MM.1S (cell line): ENCODE measurements around the gene UBE2M.

Source experiments
- DNase-seq: peaks from one replicate; pipeline ENCODE4 v3.0.0-alpha.2; 2015
- H2AFZ ChIP-seq: fragments of 300-600 bp; sonication (generic); 2 replicates; pipeline ENCODE4 v1.6.0; 2016; ENCODE audit warnings: antibody characterized with exemption, low read length
- H3F3A ChIP-seq: fragments of 300-600 bp; sonication (generic); 2 replicates; pipeline ENCODE4 v1.6.1; 2016; ENCODE audit warnings: mild to moderate bottlenecking, antibody characterized with exemption, low read length, moderate library complexity, mixed read lengths; ENCODE audit not compliant: insufficient read depth
- H3K27ac ChIP-seq: fragments of 300-600 bp; sonication (generic); 2 replicates; pipeline ENCODE4 v1.5.1; 2016; ENCODE audit warnings: mild to moderate bottlenecking, low read length
- H3K27me3 ChIP-seq: fragments of 300-600 bp; sonication (generic); replicated peaks from 2 replicates; pipeline ENCODE4 v1.6.0; 2016; ENCODE audit warnings: low read length; ENCODE audit not compliant: insufficient read depth
- H3K36me3 ChIP-seq: fragments of 300-600 bp; sonication (generic); replicated peaks from 2 replicates; pipeline ENCODE4 v1.6.1; 2016; ENCODE audit warnings: mild to moderate bottlenecking, low read length, mixed read lengths; ENCODE audit not compliant: insufficient read depth
- H3K4me1 ChIP-seq: fragments of 300-600 bp; sonication (generic); 2 replicates; pipeline ENCODE4 v1.6.1; 2016; ENCODE audit warnings: low read length, mixed read lengths
- H3K4me2 ChIP-seq: fragments of 300-600 bp; sonication (generic); 2 replicates; pipeline ENCODE4 v1.6.0; 2016; ENCODE audit warnings: low read depth, low read length
- H3K4me3 ChIP-seq: fragments of 300-600 bp; sonication (generic); 2 replicates; pipeline ENCODE4 v1.5.1; 2016; ENCODE audit warnings: low read length, mixed read lengths
- H3K79me2 ChIP-seq: fragments of 300-600 bp; sonication (generic); 2 replicates; pipeline ENCODE4 v1.6.1; 2016; ENCODE audit warnings: mixed run types, low read length, mixed read lengths
- H3K9ac ChIP-seq: fragments of 300-600 bp; sonication (generic); 2 replicates; pipeline ENCODE4 v1.6.1; 2016; ENCODE audit warnings: low read length, mixed read lengths
- H3K9me2 ChIP-seq: fragments of 300-600 bp; sonication (generic); replicated peaks from 2 replicates; pipeline ENCODE4 v1.6.1; 2016; ENCODE audit warnings: mild to moderate bottlenecking, low read length, mixed read lengths; ENCODE audit not compliant: insufficient read depth
- H3K9me3 ChIP-seq: fragments of 300-600 bp; sonication (generic); replicated peaks from 2 replicates; pipeline ENCODE4 v1.6.1; 2016; ENCODE audit warnings: mild to moderate bottlenecking, low read length, mixed read lengths; ENCODE audit not compliant: insufficient read depth
- H4K20me1 ChIP-seq: fragments of 300-600 bp; sonication (generic); 2 replicates; pipeline ENCODE4 v1.6.1; 2016; ENCODE audit warnings: mild to moderate bottlenecking, low read length, moderate library complexity, mixed read lengths; ENCODE audit not compliant: insufficient read depth
- EZH2 ChIP-seq: fragments of 300-600 bp; sonication (generic); optimal IDR thresholded peaks from 2 replicates; pipeline ENCODE3; 2017; ENCODE audit warnings: low read depth, mild to moderate bottlenecking, antibody characterized with exemption, low read length, mixed read lengths
- EZH2phosphoT487 ChIP-seq: fragments of 300-600 bp; sonication (generic); IDR thresholded peaks from 2 replicates; pipeline ENCODE4 v1.6.1; 2018; ENCODE audit warnings: antibody characterized with exemption, low read length
- TF ChIP-seq, protein P1 (sequence below): fragments of 300-600 bp; sonication (generic); IDR thresholded peaks from 2 replicates; pipeline ENCODE4 v1.5.1; 2016; ENCODE audit warnings: antibody characterized with exemption, low read length, mixed read lengths

UBE2M gene

DNA sequence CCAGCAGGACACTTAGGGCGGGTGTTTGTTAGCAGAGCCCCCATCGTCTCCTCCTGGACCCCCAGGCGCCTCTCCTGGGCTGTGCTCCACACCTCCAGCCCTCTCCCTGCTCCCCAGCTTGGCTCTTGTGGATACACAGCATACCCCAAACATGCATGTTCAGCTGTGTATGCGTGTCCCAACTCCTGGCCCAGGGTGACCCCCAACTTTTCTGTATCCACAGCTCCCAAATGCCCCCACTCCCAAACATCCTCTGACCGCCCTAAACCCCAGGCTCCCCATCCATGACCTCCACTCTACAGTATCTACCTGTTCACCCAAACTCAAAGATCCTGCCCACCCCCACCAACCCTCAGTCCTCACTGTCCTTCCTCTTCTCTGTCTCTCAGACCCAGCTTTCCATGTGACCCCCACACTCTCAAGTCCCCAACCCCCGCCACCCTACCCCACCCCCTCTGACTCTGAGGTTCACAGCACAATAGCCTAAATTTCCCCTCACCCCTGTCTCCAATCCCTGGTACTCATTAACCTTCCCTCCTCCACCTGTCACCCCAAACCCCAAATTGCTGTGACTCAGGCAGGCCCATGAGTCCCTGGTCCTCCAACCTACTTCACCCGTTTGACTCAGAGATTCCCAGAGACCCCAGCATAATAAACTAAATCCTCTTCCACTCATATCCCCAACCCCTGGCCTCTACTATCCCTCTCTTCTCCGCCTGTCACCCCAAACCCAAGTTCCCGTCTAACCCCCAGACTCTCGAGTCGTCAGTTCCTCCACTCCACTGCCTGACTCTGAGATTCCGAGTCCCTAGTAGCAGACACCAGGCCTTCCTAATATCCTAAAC is 968 bp downstream of the UBE2M start:
- Histone ChIP-seq H3K4me2 (peak overlapping the region; percentile 84), H3K27ac (peak overlapping the region; percentile 77; the same call in 1 of the 2 replicates), H3K4me1 (peaks cover 26% of the 10 kb centered on the region), H3K79me2 (peaks cover 41% of the 10 kb centered on the region), H3K4me3 (peak overlapping the region; percentile 97), H2AFZ (no peak overlapping the region), H3K9me2 (no peaks in the 10 kb centered on the region), H3K27me3 (no peaks in the 10 kb centered on the region), H3F3A (peaks cover 53% of the 10 kb centered on the region), H3K36me3 (no peaks in the 10 kb centered on the region), H3K9me3 (no peaks in the 10 kb centered on the region), H3K9ac (peak overlapping the region; percentile 82), H4K20me1 (no peaks in the 10 kb centered on the region)
- DNase-seq = no peak
- TF ChIP-seq EZH2 (no peak), EZH2phosphoT487 (no peak)
- TF ChIP-seq, protein P1, sequence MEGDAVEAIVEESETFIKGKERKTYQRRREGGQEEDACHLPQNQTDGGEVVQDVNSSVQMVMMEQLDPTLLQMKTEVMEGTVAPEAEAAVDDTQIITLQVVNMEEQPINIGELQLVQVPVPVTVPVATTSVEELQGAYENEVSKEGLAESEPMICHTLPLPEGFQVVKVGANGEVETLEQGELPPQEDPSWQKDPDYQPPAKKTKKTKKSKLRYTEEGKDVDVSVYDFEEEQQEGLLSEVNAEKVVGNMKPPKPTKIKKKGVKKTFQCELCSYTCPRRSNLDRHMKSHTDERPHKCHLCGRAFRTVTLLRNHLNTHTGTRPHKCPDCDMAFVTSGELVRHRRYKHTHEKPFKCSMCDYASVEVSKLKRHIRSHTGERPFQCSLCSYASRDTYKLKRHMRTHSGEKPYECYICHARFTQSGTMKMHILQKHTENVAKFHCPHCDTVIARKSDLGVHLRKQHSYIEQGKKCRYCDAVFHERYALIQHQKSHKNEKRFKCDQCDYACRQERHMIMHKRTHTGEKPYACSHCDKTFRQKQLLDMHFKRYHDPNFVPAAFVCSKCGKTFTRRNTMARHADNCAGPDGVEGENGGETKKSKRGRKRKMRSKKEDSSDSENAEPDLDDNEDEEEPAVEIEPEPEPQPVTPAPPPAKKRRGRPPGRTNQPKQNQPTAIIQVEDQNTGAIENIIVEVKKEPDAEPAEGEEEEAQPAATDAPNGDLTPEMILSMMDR = no peak

DNA sequence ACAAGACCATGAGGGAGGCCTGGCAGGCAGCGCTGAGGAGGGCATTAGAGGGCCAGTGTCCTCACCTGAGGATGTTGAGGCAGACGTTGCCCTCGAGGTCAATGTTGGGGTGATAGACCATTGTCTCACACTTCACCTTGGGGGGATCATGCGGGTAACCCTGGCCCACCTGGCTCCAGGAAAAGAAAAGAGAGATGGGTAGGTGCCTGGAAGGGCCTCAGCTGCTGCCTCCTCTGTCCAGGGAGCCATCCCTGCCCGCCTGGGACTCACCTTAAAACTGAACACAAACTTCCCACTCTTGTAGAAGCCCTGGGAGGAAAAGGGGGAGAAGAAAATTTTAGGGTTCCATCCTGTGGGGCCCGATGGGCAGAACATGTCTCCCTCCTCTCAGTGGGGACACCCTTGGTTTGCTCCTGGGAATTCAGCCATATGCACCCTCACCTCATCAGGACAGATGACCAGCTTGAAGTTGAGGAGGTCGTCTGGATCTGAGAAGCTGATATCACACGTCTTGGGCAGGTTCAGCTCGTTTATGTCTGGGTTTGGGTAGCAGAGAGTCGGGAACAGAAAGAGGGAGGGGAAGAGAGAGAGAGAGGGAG is 1.7 kb downstream of the UBE2M start:
- H3K9me3 ChIP-seq = no peaks in the 10 kb centered on the region
- H3K9me2 ChIP-seq = no peaks in the 10 kb centered on the region
- peak overlapping the region; percentile 84 for H3K4me2 ChIP-seq
- H3K79me2 ChIP-seq = peaks cover 41% of the 10 kb centered on the region
- H3K4me1 ChIP-seq = peaks cover 26% of the 10 kb centered on the region
- no peak for DNase-seq
- no peaks in the 10 kb centered on the region for H3K36me3 ChIP-seq
- H3K27ac ChIP-seq = peak overlapping the region; percentile 77; the same call in 1 of the 2 replicates
- no peaks in the 10 kb centered on the region for H4K20me1 ChIP-seq
- H3K9ac ChIP-seq = peak overlapping the region; percentile 82; the same call in 1 of the 2 replicates
- no peak for TF ChIP-seq EZH2
- no peak for TF ChIP-seq EZH2phosphoT487
- TF ChIP-seq, protein P1 = no peak
- H2AFZ ChIP-seq = no peak overlapping the region
- no peaks in the 10 kb centered on the region for H3K27me3 ChIP-seq
- peak overlapping the region; percentile 97 for H3K4me3 ChIP-seq
- peaks cover 61% of the 10 kb centered on the region for H3F3A ChIP-seq

DNA sequence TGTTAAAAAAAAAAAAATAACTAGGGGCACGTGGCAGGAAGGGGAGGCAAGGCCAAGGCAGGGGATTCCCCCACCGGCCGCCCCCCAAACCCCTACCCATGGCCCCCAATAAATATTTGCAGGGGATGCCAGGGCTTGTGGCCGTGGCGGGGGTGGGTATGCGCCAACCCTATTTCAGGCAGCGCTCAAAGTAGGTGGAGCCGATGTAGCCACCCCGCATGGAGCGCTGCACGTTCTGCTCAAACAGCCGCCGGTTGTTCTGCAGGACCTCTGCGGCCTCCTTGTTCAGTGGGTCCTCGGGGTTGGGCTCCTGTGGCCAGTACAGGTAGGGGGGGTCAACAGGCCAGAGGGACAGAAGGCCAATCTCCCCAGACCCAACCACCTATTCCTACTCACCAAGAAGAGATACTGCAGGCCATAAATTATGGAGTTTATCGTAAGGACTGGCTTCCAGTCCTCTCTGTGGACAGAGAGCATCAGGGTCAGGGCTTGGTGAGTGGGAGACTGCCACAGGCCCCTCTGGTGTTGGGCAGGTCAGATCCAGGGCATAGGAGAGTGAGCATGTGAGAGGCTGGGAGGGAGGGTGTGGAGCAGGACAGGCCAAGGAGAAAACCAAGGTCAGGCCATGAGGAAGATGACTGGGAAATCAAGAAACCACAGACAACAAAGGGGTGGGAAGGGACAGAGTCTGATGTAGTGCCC is 2.3 kb downstream of the UBE2M start:
- Histone ChIP-seq H2AFZ (no peak overlapping the region), H4K20me1 (peaks cover 2% of the 10 kb centered on the region; the same call in 1 of the 2 replicates), H3K27ac (no peak overlapping the region; the same call in 1 of the 2 replicates), H3K27me3 (no peaks in the 10 kb centered on the region), H3K9ac (no peak overlapping the region; the same call in 1 of the 2 replicates), H3K4me2 (peak overlapping the region; percentile 98; the same call in 1 of the 2 replicates), H3K9me2 (no peaks in the 10 kb centered on the region), H3K36me3 (no peaks in the 10 kb centered on the region), H3K9me3 (no peaks in the 10 kb centered on the region), H3F3A (peaks cover 67% of the 10 kb centered on the region), H3K79me2 (peaks cover 41% of the 10 kb centered on the region), H3K4me1 (peaks cover 26% of the 10 kb centered on the region), H3K4me3 (no peak overlapping the region)
- TF ChIP-seq EZH2 (no peak), EZH2phosphoT487 (no peak)
- TF ChIP-seq, protein P1 = no peak
- no peak for DNase-seq
